WTC11 (cell line): ENCODE results near the gene CD3E. TPM values are rescaled to one million over a fixed set of nuclear protein-coding genes. Genes with fewer than 3 reads are reported as not detected.

Source experiments
- ATAC-seq: fragments of 200-7000 bp; cut with Tn5 transposase; 2 replicates; pipeline ENCODE4 v1.10.0; 2021; ENCODE audit warnings: mild to moderate bottlenecking, moderate library complexity
- CTCF ChIA-PET: fragments of 300-600 bp; sonication (Branson Sonifier 250); formaldehyde crosslinking; loops from one replicate; lab custom pipeline; 2021; ENCODE audit warnings: antibody characterized with exemption; lab: Charles Lee
- POLR2A ChIA-PET: fragments of 350-600 bp; sonication (Branson Sonifier 250); formaldehyde crosslinking; loops from one replicate; lab custom pipeline; 2021; ENCODE audit warnings: antibody characterized with exemption; lab: Charles Lee
- DNase-seq: peaks from one replicate; pipeline ENCODE4 v3.0.0; 2021; ENCODE audit warnings: low spot score
- H3K27ac Mint-ChIP-seq: 2 replicates; pipeline ENCODE4 v1.8.0; 2021; ENCODE audit warnings: mixed read lengths
- H3K27me3 Mint-ChIP-seq: 2 replicates; pipeline ENCODE4 v1.8.0; 2021; ENCODE audit warnings: low read depth, mild to moderate bottlenecking, moderate library complexity, mixed read lengths
- H3K36me3 Mint-ChIP-seq: 2 replicates; pipeline ENCODE4 v1.8.0; 2021; ENCODE audit warnings: mixed read lengths
- H3K4me1 Mint-ChIP-seq: 2 replicates; pipeline ENCODE4 v1.8.0; 2022; ENCODE audit warnings: mixed read lengths
- H3K4me3 Mint-ChIP-seq: 2 replicates; pipeline ENCODE4 v1.8.0; 2021; ENCODE audit warnings: mild to moderate bottlenecking, moderate library complexity, mixed read lengths
- H3K9me3 Mint-ChIP-seq: 2 replicates; pipeline ENCODE4 v1.8.0; 2021; ENCODE audit warnings: mixed read lengths
- ATF1 ChIP-seq: sonication (generic); formaldehyde crosslinking; IDR thresholded peaks from 2 replicates; pipeline ENCODE4 v1.8.1; 2023; ENCODE audit warnings: mild to moderate bottlenecking, moderate library complexity, missing genetic modification reagents
- FOXJ3 ChIP-seq: sonication (generic); formaldehyde crosslinking; IDR thresholded peaks from 2 replicates; pipeline ENCODE4 v1.9.0; 2021; ENCODE audit warnings: missing genetic modification reagents, mild to moderate bottlenecking, borderline replicate concordance
- FOXP1 ChIP-seq: sonication (generic); formaldehyde crosslinking; IDR thresholded peaks from 2 replicates; pipeline ENCODE4 v1.8.0; 2022; ENCODE audit warnings: missing genetic modification reagents, mild to moderate bottlenecking, moderate library complexity, borderline replicate concordance
- GRHL2 ChIP-seq: fragments of 250-450 bp; sonication (Bioruptor Pico); IDR thresholded peaks from 2 replicates; pipeline ENCODE4 v1.8.0; 2022; ENCODE audit warnings: mild to moderate bottlenecking, moderate library complexity; ENCODE audit not compliant: insufficient replicate concordance, severe bottlenecking
- JAZF1 ChIP-seq: fragments of 250-450 bp; sonication (Bioruptor Pico); IDR thresholded peaks from 2 replicates; pipeline ENCODE4 v1.9.0; 2021; ENCODE audit warnings: moderate library complexity, mild to moderate bottlenecking, inconsistent platforms
- RORB ChIP-seq: fragments of 250-450 bp; sonication (Bioruptor Pico); IDR thresholded peaks from 2 replicates; pipeline ENCODE4 v1.9.0; 2021; ENCODE audit warnings: mild to moderate bottlenecking
- SP1 ChIP-seq: sonication (generic); formaldehyde crosslinking; conservative IDR thresholded peaks from 2 replicates; pipeline ENCODE4 v1.8.1; 2022; ENCODE audit warnings: missing genetic modification reagents
- ZNF121 ChIP-seq: sonication (generic); formaldehyde crosslinking; IDR thresholded peaks from 2 replicates; pipeline ENCODE4 v1.8.0; 2023; ENCODE audit warnings: missing genetic modification reagents
- ZNF423 ChIP-seq: fragments of 250-450 bp; sonication (Bioruptor Pico); IDR thresholded peaks from 2 replicates; pipeline ENCODE4 v2.1.2; 2022; ENCODE audit warnings: mild to moderate bottlenecking, moderate library complexity
- total RNA-seq: library from RNA; stranded (reverse); gene quantifications from 3 replicates; pipeline ENCODE4 v1.2.3, GENCODE V29; 2021
- TF ChIP-seq, protein P1 (sequence below): sonication (generic); formaldehyde crosslinking; conservative IDR thresholded peaks from 2 replicates; pipeline ENCODE4 v1.8.1; 2023; ENCODE audit warnings: mild to moderate bottlenecking, low read depth, missing genetic modification reagents, moderate library complexity
- TF ChIP-seq, protein P2 (sequence below): fragments of 250-450 bp; sonication (Bioruptor Pico); IDR thresholded peaks from 2 replicates; pipeline ENCODE4 v1.9.0; 2021; ENCODE audit warnings: mild to moderate bottlenecking
- TF ChIP-seq, protein P3 (sequence below): sonication (generic); formaldehyde crosslinking; IDR thresholded peaks from 2 replicates; pipeline ENCODE4 v1.8.0; 2022; ENCODE audit warnings: missing genetic modification reagents
- TF ChIP-seq, protein P4 (sequence below): sonication (generic); formaldehyde crosslinking; IDR thresholded peaks from 2 replicates; pipeline ENCODE4 v1.8.1; 2022; ENCODE audit warnings: missing genetic modification reagents, borderline replicate concordance
- TF ChIP-seq, protein P5 (sequence below): sonication (generic); formaldehyde crosslinking; IDR thresholded peaks from 2 replicates; pipeline ENCODE4 v1.8.0; 2022; ENCODE audit warnings: mild to moderate bottlenecking, missing genetic modification reagents
- TF ChIP-seq, protein P6 (sequence below): fragments of 250-450 bp; sonication (Bioruptor Pico); IDR thresholded peaks from 2 replicates; pipeline ENCODE4 v1.9.0; 2021; ENCODE audit warnings: mild to moderate bottlenecking, borderline replicate concordance

CD3E gene
- total RNA-seq, 1 experiment from 2014 or later = 1.0 TPM

DNA sequence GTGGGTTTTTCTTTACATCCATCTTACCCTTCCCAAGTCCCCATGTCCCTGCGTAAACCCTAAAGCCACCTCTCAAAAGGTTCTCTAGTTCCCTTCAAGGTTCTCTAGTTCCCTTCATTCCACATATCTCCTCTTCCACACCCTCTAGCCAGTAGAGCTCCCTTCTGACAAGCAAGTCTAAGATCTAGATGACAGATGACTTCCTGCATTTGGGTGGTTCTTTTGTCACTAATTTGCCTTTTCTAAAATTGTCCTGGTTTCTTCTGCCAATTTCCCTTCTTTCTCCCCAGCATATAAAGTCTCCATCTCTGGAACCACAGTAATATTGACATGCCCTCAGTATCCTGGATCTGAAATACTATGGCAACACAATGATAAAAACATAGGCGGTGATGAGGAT is 7.8 kb downstream of the CD3E start:
- no peak for ATAC-seq

DNA sequence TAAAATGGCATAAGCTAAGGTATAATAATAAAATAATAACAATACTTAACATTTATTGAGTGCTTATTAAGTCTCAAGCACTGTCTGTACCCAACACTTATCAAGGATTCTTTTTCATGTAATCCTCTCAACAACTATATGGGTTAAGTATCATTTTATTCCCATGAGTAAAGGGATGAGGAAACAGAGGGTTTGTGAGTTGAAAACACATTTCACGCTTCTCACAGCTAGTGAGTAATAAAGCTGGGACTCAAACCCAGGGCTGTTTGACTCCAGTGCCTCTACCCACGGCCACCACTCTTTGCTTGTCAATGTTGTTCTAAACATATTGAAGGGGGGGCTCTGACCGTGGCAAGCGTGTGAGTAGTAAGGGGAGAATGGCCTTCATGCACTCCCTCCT is 8.7 kb downstream of the CD3E start:
- ATAC-seq = no peak
- no peak for TF ChIP-seq ZNF423 (CRISPR knock-in tag)
- no peak for TF ChIP-seq ATF1 (CRISPR knock-in tag)
- TF ChIP-seq RORB = no peak
- TF ChIP-seq FOXP1 (CRISPR knock-in tag) = no peak
- ChIA-PET CTCF (interaction anchor here (2.4 kb wide), 1 partner anchor 17 kb away, joined by 14 read pairs; no protein-coding TSS in a partner anchor), POLR2A (no interaction called here)
- no peak for DNase-seq
- Mint-ChIP-seq H3K27me3 (peaks cover 22% of the 10 kb centered on the region), H3K36me3 (0 out of 2 replicates have a peak, but pooled peaks cover 3% of the 10 kb centered on the region), H3K9me3 (peaks cover 8% of the 10 kb centered on the region), H3K4me1 (peaks cover 29% of the 10 kb centered on the region), H3K27ac (no peak overlapping the region), H3K4me3 (no peak overlapping the region)

More for the DNA sequence above, 7.8 kb downstream of the CD3E start:
- H3K4me1 Mint-ChIP-seq = peaks cover 29% of the 10 kb centered on the region
- no peak for DNase-seq
- peaks cover 21% of the 10 kb centered on the region for H3K27me3 Mint-ChIP-seq
- H3K4me3 Mint-ChIP-seq = no peak overlapping the region
- POLR2A ChIA-PET = no interaction called here
- H3K36me3 Mint-ChIP-seq = 0 out of 2 replicates have a peak, but pooled peaks cover 3% of the 10 kb centered on the region
- CTCF ChIA-PET = interaction anchor here (1.1 to 2.4 kb wide), 4 partner anchors 13 to 141 kb away, joined by 3 to 14 read pairs (median 8); no protein-coding TSS in a partner anchor
- TF ChIP-seq, protein P1, sequence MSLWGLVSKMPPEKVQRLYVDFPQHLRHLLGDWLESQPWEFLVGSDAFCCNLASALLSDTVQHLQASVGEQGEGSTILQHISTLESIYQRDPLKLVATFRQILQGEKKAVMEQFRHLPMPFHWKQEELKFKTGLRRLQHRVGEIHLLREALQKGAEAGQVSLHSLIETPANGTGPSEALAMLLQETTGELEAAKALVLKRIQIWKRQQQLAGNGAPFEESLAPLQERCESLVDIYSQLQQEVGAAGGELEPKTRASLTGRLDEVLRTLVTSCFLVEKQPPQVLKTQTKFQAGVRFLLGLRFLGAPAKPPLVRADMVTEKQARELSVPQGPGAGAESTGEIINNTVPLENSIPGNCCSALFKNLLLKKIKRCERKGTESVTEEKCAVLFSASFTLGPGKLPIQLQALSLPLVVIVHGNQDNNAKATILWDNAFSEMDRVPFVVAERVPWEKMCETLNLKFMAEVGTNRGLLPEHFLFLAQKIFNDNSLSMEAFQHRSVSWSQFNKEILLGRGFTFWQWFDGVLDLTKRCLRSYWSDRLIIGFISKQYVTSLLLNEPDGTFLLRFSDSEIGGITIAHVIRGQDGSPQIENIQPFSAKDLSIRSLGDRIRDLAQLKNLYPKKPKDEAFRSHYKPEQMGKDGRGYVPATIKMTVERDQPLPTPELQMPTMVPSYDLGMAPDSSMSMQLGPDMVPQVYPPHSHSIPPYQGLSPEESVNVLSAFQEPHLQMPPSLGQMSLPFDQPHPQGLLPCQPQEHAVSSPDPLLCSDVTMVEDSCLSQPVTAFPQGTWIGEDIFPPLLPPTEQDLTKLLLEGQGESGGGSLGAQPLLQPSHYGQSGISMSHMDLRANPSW (CRISPR knock-in tag) = no peak
- TF ChIP-seq FOXP1 (CRISPR knock-in tag) (no peak), GRHL2 (CRISPR knock-in tag) (no peak), ZNF121 (CRISPR knock-in tag) (no peak), JAZF1 (CRISPR knock-in tag) (no peak)
- TF ChIP-seq, protein P2, sequence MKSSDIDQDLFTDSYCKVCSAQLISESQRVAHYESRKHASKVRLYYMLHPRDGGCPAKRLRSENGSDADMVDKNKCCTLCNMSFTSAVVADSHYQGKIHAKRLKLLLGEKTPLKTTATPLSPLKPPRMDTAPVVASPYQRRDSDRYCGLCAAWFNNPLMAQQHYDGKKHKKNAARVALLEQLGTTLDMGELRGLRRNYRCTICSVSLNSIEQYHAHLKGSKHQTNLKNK = no peak
- TF ChIP-seq, protein P3, sequence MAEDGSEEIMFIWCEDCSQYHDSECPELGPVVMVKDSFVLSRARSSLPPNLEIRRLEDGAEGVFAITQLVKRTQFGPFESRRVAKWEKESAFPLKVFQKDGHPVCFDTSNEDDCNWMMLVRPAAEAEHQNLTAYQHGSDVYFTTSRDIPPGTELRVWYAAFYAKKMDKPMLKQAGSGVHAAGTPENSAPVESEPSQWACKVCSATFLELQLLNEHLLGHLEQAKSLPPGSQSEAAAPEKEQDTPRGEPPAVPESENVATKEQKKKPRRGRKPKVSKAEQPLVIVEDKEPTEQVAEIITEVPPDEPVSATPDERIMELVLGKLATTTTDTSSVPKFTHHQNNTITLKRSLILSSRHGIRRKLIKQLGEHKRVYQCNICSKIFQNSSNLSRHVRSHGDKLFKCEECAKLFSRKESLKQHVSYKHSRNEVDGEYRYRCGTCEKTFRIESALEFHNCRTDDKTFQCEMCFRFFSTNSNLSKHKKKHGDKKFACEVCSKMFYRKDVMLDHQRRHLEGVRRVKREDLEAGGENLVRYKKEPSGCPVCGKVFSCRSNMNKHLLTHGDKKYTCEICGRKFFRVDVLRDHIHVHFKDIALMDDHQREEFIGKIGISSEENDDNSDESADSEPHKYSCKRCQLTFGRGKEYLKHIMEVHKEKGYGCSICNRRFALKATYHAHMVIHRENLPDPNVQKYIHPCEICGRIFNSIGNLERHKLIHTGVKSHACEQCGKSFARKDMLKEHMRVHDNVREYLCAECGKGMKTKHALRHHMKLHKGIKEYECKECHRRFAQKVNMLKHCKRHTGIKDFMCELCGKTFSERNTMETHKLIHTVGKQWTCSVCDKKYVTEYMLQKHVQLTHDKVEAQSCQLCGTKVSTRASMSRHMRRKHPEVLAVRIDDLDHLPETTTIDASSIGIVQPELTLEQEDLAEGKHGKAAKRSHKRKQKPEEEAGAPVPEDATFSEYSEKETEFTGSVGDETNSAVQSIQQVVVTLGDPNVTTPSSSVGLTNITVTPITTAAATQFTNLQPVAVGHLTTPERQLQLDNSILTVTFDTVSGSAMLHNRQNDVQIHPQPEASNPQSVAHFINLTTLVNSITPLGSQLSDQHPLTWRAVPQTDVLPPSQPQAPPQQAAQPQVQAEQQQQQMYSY (CRISPR knock-in tag) = no peak
- no peak overlapping the region for H3K27ac Mint-ChIP-seq
- H3K9me3 Mint-ChIP-seq = peaks cover 7% of the 10 kb centered on the region

DNA sequence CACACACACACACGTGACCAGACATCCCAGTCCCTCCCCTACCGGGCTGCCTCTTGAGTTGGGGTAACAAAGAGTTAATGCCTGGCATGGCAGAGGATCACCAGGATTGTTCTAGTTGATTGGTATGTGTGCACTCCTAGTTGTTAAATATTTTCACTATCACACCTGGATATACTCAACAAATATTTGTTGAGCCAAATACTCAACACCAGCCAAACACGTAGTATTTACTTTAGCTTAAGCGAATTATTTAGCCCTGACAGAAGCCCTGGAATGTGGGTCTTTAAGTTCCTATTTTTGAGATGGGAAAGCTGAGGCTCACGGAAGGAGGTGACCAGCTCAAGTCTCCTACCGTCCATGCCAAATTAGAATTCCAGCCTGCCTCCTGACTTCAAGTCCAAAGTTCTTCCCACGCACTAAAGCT is 10.5 kb downstream of the CD3E start:
- peak overlapping the region; percentile 59 for H3K4me3 Mint-ChIP-seq
- 0 out of 2 replicates have a peak, but pooled peaks cover 3% of the 10 kb centered on the region for H3K36me3 Mint-ChIP-seq
- TF ChIP-seq SP1 (no peak), RORB (peak; percentile 62; the same call in 1 of the 2 replicates)
- H3K9me3 Mint-ChIP-seq = peaks cover 8% of the 10 kb centered on the region
- DNase-seq (no peak), ATAC-seq (no peak)
- ChIA-PET CTCF (interaction anchor here (0.7 to 1.1 kb wide), 4 partner anchors 19 to 116 kb away, joined by 3 to 4 read pairs (median 3); no protein-coding TSS in a partner anchor), POLR2A (no interaction called here)
- H3K27me3 Mint-ChIP-seq = peaks cover 28% of the 10 kb centered on the region
- H3K27ac Mint-ChIP-seq = no peak overlapping the region
- peaks cover 29% of the 10 kb centered on the region for H3K4me1 Mint-ChIP-seq

DNA sequence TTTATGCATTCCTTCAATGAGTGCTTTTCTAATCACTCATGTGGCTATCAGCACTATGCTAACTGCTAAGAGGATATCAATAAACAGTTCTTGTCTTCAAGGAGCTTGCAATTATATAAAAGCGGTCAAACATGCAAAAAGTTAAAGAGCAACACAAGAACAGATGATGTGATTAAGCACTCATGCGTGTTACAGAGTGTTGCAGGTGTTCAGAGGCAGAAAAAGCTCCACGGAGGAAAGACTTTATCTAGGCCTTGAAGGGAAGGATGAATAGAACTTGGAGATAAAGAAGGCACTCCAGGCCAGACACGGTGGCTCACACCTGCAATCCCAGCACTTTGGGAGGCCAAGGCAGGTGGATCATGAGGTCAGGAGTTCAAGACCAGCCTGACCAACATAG is 13.6 kb downstream of the CD3E start:
- 0 out of 2 replicates have a peak, but pooled peaks cover 3% of the 10 kb centered on the region for H3K36me3 Mint-ChIP-seq
- H3K4me3 Mint-ChIP-seq = no peak overlapping the region
- CTCF ChIA-PET = no interaction called here
- no peak overlapping the region for H3K27ac Mint-ChIP-seq
- H3K27me3 Mint-ChIP-seq = peaks cover 22% of the 10 kb centered on the region
- ATAC-seq (no peak), DNase-seq (no peak)
- peaks cover 4% of the 10 kb centered on the region for H3K9me3 Mint-ChIP-seq
- peaks cover 40% of the 10 kb centered on the region for H3K4me1 Mint-ChIP-seq
- POLR2A ChIA-PET = no interaction called here
- TF ChIP-seq, protein P4, sequence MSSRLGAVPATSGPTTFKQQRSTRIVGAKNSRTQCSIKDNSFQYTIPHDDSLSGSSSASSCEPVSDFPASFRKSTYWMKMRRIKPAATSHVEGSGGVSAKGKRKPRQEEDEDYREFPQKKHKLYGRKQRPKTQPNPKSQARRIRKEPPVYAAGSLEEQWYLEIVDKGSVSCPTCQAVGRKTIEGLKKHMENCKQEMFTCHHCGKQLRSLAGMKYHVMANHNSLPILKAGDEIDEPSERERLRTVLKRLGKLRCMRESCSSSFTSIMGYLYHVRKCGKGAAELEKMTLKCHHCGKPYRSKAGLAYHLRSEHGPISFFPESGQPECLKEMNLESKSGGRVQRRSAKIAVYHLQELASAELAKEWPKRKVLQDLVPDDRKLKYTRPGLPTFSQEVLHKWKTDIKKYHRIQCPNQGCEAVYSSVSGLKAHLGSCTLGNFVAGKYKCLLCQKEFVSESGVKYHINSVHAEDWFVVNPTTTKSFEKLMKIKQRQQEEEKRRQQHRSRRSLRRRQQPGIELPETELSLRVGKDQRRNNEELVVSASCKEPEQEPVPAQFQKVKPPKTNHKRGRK (CRISPR knock-in tag) = no peak
- TF ChIP-seq FOXJ3 (CRISPR knock-in tag) (no peak), JAZF1 (CRISPR knock-in tag) (no peak)
- TF ChIP-seq, protein P5, sequence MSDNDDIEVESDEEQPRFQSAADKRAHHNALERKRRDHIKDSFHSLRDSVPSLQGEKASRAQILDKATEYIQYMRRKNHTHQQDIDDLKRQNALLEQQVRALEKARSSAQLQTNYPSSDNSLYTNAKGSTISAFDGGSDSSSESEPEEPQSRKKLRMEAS = no peak
- TF ChIP-seq, protein P6, sequence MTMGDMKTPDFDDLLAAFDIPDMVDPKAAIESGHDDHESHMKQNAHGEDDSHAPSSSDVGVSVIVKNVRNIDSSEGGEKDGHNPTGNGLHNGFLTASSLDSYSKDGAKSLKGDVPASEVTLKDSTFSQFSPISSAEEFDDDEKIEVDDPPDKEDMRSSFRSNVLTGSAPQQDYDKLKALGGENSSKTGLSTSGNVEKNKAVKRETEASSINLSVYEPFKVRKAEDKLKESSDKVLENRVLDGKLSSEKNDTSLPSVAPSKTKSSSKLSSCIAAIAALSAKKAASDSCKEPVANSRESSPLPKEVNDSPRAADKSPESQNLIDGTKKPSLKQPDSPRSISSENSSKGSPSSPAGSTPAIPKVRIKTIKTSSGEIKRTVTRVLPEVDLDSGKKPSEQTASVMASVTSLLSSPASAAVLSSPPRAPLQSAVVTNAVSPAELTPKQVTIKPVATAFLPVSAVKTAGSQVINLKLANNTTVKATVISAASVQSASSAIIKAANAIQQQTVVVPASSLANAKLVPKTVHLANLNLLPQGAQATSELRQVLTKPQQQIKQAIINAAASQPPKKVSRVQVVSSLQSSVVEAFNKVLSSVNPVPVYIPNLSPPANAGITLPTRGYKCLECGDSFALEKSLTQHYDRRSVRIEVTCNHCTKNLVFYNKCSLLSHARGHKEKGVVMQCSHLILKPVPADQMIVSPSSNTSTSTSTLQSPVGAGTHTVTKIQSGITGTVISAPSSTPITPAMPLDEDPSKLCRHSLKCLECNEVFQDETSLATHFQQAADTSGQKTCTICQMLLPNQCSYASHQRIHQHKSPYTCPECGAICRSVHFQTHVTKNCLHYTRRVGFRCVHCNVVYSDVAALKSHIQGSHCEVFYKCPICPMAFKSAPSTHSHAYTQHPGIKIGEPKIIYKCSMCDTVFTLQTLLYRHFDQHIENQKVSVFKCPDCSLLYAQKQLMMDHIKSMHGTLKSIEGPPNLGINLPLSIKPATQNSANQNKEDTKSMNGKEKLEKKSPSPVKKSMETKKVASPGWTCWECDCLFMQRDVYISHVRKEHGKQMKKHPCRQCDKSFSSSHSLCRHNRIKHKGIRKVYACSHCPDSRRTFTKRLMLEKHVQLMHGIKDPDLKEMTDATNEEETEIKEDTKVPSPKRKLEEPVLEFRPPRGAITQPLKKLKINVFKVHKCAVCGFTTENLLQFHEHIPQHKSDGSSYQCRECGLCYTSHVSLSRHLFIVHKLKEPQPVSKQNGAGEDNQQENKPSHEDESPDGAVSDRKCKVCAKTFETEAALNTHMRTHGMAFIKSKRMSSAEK (CRISPR knock-in tag) = no peak
